Fibroblast of lung (primary cell): ENCODE measurements around the gene LIMK1.

Experiments
- EZH2 ChIP-seq: IDR thresholded peaks from 2 replicates; pipeline ENCODE4 v1.5.1; 2012; ENCODE audit warnings: low read length, control low read depth, mild to moderate bottlenecking; ENCODE audit errors: missing control alignments
- TF ChIP-seq, protein P1 (sequence below), 2 donors: IDR thresholded peaks in 1 of 2; conservative IDR thresholded peaks in 1 of 2; 1 replicate in 1 of 2; 2 replicates in 1 of 2; pipeline ENCODE4 v1.5.1; 2011 to 2012; ENCODE audit warnings: low read length in 2 of 2, control low read depth in 1 of 2, inconsistent platforms in 1 of 2, low read depth in 1 of 2, mild to moderate bottlenecking in 1 of 2

DNA sequence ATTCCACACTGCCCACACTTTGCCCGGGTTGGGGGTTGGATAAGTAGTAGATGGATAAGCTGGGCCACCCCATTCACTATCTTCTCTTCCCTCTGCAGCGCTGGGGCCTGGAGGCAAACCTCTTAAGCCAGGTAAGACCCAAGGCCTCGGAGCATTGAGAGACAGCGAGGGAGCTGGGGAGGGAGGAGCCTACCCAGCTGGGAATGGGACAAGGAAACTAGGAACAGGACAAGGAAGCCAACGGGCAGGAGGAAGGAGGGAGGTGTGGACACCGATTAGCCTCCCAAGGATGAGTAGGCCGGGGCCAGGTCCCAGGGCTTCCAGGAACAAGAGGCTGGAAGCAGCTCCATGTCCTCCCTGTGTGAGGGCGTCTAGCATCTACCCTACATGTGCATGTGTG, 46.0 kb upstream of the LIMK1 start:
- TF ChIP-seq, protein P1, sequence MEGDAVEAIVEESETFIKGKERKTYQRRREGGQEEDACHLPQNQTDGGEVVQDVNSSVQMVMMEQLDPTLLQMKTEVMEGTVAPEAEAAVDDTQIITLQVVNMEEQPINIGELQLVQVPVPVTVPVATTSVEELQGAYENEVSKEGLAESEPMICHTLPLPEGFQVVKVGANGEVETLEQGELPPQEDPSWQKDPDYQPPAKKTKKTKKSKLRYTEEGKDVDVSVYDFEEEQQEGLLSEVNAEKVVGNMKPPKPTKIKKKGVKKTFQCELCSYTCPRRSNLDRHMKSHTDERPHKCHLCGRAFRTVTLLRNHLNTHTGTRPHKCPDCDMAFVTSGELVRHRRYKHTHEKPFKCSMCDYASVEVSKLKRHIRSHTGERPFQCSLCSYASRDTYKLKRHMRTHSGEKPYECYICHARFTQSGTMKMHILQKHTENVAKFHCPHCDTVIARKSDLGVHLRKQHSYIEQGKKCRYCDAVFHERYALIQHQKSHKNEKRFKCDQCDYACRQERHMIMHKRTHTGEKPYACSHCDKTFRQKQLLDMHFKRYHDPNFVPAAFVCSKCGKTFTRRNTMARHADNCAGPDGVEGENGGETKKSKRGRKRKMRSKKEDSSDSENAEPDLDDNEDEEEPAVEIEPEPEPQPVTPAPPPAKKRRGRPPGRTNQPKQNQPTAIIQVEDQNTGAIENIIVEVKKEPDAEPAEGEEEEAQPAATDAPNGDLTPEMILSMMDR (conservative IDR thresholded peaks at IDR 0.05 in 1 of 2, IDR thresholded peaks at IDR 0.05 in 1 of 2; ENCODE audit: low read depth in 1 of 2, low read length in 2 of 2): no peak
- no peak for TF ChIP-seq EZH2
